GM12872 (cell line): ENCODE results near the gene DARS1.

Experiments used
- TF ChIP-seq, protein P1 (sequence below): IDR thresholded peaks from 3 replicates; pipeline ENCODE4 v1.5.1; 2011; ENCODE audit warnings: low read depth, mild to moderate bottlenecking, low read length, moderate library complexity; ENCODE audit not compliant: insufficient read depth

Gene DARS1

GRCh38 chr2:135913727-135914365, 71.6 kb downstream of the DARS1 start:
- TF ChIP-seq, protein P1, sequence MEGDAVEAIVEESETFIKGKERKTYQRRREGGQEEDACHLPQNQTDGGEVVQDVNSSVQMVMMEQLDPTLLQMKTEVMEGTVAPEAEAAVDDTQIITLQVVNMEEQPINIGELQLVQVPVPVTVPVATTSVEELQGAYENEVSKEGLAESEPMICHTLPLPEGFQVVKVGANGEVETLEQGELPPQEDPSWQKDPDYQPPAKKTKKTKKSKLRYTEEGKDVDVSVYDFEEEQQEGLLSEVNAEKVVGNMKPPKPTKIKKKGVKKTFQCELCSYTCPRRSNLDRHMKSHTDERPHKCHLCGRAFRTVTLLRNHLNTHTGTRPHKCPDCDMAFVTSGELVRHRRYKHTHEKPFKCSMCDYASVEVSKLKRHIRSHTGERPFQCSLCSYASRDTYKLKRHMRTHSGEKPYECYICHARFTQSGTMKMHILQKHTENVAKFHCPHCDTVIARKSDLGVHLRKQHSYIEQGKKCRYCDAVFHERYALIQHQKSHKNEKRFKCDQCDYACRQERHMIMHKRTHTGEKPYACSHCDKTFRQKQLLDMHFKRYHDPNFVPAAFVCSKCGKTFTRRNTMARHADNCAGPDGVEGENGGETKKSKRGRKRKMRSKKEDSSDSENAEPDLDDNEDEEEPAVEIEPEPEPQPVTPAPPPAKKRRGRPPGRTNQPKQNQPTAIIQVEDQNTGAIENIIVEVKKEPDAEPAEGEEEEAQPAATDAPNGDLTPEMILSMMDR, result peak; percentile 56; the same call in 2 of the 3 replicates

GRCh38 chr2:135909976-135910375, 75.5 kb downstream of the DARS1 start:
- TF ChIP-seq, protein P1, result no peak

GRCh38 chr2:135905679-135906078, 79.7 kb downstream of the DARS1 start:
- TF ChIP-seq, protein P1, result no peak

DNA sequence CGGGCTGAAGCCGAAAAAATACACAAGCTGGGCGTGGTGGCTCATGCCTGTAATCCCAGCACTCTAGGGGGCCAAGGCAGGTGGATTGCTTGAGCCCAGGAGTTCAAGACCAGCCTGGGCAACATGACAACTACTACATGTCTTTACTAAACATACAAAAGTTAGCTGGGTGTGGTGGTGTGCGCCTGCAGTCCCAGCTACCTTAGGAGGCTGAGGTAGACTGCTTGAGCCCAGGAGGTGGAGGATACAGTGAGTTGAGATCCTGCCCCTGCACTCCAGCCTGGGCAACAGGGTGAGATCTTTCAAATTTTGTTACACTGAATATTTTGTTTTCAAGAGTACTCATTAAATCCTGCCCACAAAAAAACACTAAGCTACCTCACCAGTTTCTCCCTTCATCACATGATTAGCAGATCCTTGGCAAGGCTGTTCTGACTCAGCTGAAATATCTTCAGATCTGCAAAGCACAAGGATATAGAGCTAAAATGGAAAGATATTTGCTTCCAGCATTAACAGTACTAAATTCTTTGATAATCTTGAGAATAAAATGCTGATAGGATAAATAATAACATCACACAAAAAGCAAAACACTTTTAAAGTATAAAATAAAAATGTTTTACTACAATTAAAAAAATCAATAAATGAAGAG, 81.0 kb downstream of the DARS1 start:
- TF ChIP-seq, protein P1, result no peak

- TF ChIP-seq, protein P1, result no peak
These were observed 81.8 kb downstream of the DARS1 start for GRCh38 chr2:135903650-135904049.

GRCh38 chr2:135899567-135899966, 85.9 kb downstream of the DARS1 start:
- TF ChIP-seq, protein P1, result no peak

DNA sequence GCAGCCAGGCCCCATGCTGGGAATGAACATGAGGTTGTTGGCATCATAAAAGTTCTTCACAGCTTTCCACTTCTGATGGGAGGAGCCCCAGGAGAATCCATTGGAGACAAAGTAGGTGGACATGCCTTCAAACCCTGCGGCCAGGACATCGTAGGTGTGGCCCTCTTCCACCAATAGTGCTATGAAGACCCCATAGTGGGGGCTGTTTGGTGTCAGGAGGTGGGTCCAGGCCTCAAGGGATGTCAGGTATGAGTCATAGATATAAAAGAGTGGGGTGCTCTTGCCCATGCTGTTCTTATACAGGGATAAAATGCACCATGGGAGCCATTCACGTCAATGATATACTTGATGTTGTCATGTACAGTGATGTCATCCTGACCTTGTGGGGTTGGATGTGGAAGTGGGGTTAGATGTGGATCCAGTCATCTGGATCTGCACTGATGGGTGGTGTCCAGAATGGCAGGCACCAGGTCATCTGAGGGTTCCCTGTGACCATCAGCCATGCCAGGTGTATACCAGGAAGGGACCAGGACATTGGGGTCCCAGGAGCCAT, 87.1 kb downstream of the DARS1 start:
- TF ChIP-seq, protein P1, result no peak
